GM21737 (cell line): Measurements from ENCODE around the gene PI4KB.
"Not testable (repeated sequence)": the region's sequence is repeated elsewhere in the genome, so short reads cannot be mapped to it uniquely, and the experiment has no call there.

Experiments used
- ATAC-seq: cut with Tn5 transposase; IDR thresholded peaks from one replicate; pipeline ENCODE4 v1.9.1; 2021; ENCODE audit warnings: mild to moderate bottlenecking, moderate library complexity; ENCODE audit not compliant: unreplicated experiment

PI4KB gene

GRCh38 chr1:151281969-151282882 is 45.0 kb downstream of the PI4KB start, which contains the start of gene ZNF687:
ZNF687 (plus strand) TSS chr1:151282299; CDS start chr1:151286292, 3,993 bp downstream.
- peak; percentile 86 for ATAC-seq

DNA sequence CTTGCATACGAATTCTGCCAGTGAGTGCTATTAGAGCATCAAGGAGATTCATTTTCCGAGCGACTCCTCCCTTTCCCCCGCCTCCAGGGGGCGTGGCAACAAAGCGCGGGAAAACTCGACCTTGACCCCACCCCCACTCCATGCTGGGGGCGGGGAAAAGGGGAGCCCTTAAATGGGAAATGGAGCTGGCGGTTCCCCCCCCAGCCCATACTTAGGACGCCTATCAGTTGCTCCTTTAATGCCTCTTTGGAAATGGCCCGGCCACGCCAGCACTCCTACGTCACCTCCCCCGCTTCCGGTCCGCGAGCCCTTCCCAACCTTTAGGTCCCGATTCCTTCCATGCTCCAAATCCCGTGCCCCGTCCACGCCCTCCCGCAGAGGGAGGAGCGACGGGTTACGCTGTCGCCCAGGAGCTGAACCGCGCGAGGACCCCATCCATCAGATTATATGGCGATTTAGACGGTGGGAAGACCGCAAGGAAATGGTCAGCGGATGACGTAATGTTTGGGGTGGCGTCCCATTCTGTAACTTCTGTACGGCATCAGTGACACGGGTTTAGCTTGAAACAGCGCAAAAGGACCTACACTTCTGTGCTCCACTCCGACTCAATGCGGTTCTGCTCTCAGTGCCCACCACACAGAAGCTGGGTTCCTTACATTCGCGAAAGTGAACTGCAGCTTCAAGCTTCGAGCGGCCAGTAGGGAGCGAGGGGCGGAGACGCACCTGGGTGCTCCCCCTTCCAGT is 45.8 kb downstream of the PI4KB start:
- peak; percentile 35 for ATAC-seq

DNA sequence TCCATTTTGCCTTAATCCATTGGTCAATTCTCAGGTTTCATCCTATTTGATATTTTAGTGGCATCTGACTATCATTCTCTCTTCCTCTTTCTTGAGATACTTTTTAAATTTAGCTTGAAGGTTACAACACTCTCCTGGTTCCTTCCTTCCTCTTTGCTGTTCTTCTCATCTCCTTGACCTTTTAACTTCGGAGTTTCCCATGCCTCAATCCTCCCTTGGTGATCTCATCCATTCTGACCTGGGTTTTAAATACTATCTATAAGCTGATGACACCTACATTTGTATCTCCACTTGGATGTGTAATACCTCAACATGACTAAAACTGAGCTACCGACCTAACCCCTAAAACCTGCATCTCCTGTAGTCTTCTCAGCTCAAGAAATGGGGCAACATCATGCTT is 50.0 kb downstream of the PI4KB start:
- ATAC-seq: no peak

GRCh38 chr1:151275341-151275740 is 51.9 kb downstream of the PI4KB start:
- ATAC-seq: not testable (repeated sequence)

- ATAC-seq: no peak
These were observed 53.2 kb downstream of the PI4KB start for GRCh38 chr1:151273924-151274466.

DNA sequence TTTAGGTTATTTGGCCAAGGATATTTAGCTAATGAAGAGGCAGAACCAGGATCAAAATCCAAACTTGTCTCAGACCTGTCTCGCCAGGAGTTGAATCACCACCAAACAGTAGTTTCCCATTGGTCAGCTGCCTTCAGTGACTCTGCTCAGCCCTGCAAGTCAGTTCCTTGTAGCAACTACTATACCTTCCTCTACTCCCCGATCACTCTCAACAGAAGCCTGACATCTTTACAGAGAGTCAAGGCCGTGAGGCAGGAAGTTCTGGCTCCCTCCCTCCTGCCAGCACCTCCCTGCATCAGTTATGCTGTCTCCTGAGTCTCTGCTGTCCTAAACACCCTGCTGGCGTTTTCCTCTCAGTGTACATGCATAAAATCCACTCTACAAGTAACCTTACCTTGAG is 59.5 kb downstream of the PI4KB start:
- no peak for ATAC-seq

DNA sequence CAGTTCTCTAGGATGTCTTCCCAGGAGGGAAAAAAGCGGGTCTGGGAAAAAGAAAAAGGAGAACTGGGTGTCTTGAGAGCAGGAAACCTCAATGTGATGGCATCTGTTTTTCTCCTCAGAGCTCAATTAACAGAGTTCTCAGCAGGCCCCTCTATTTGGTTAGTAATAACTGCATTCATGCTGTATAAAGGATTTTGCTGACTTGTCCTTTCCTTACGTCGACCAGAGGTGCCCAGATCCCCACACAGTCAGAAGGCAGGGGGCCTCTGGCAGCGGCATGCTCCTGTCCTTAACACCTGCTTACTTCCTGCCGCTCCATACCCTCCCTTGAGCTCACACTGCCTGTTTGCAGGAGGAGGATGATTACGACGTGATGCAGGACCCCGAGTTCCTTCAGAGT is 60.4 kb downstream of the PI4KB start:
- no peak for ATAC-seq

GRCh38 chr1:151266315-151266714 is 60.9 kb downstream of the PI4KB start:
- no peak for ATAC-seq

DNA sequence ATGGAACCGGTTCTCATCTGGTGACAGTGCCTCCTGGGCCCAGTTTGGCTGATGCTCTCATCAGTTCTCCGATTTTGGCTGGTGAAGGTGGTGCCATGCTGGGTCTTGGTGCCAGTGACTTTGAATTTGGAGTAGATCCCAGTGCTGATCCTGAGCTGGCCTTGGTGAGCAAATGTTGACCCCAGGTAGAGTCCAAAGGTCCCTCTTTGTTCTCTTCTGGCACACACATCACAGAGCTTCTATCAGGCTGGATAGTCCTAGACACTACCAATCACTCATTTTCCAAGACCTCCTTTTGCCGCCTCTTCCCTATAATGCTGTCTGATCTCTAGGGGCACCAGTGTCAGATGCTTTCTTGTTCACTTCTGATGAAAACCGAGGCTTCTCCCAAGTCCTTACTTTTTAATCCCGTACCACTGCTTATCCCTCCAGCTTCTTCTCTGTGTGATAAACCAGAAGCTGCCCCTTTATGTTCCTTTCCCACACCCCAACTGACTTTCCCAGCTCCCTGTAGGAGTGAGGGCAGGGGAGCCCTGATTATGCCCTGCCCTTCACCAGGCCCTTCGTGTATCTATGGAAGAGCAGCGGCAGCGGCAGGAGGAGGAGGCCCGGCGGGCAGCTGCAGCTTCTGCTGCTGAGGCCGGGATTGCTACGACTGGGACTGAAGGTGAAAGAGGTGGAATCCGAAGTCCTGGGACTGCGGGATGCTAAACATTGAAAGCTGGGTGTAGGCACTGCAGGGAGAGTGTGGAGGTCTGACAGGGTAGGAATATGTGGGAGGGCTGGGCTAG is 61.6 kb downstream of the PI4KB start:
- ATAC-seq: no peak

DNA sequence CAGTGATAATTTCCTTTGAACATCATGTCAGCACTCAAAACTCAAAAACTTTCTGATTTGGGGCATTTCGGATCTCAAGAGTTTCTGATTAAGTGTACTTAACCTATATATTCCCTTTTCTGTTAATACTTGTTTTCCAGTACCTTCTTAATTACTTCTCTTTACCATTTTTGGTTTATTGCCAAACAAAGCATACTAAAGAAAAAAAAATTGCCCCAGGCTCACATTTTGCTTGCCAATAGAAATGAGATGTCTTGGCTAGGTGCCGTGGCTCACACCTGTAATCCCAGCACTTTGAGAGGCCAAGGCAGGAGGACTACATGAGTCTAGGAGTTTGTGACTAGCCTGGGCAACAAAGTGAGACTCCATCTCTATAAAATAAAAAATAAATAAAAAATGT is 67.9 kb downstream of the PI4KB start:
- ATAC-seq: no peak

- ATAC-seq: no peak
These were observed 71.8 kb downstream of the PI4KB start for GRCh38 chr1:151255381-151255780.

- peak; percentile 89 for ATAC-seq
These were observed 72.7 kb downstream of the PI4KB start, which contains the start of gene PSMD4 for GRCh38 chr1:151254217-151255213. PSMD4 (plus strand) TSS chr1:151254734; CDS start chr1:151254783, 49 bp downstream.

DNA sequence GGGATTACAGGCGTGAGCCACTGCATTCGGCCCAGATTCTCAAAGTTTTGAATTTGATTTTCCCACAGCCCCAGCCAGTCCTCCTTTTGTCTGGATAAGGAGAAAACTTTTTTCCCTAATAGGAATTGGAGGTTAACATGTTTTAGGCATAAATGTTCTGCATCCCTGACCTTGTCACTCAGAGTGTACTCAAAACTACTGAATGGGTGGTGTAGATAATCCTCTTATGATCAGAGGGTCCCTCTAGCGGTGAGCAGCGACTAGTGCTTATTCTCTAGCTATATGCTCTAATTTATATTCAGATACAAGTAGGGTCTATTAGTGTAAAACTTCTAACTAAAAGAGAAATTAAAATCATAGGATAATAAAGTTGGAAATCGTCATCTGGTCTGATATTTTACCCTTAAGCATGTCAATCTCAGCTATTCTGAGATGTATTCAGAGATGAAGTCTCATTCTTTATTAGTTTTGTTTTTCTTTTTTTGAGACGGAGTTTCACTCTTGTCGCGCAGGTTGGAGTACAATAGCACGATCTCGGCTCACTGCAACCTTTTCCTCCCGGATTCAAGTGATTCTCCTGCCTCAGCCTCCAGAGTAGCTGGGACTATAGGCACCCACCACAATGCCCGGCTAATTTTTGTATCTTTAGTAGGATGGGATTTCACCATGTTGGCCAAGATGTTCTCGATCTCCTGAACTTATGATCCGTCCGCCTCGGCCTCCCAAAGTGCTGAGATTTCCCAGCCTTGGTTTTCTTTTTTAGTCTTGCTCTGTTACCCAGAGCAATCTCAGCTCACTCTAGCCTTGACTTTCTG is 75.4 kb downstream of the PI4KB start:
- ATAC-seq: no peak

- no peak for ATAC-seq
These were observed 80.4 kb downstream of the PI4KB start for GRCh38 chr1:151246786-151247185.

- no peak for ATAC-seq
These were observed 83.5 kb downstream of the PI4KB start for GRCh38 chr1:151243683-151244216.

- no peak for ATAC-seq
These were observed 84.8 kb downstream of the PI4KB start for GRCh38 chr1:151242442-151242841.
